Calu3 (cell line): ENCODE measurements around the gene TNF. TPM values are rescaled to one million over a fixed set of nuclear protein-coding genes. Genes with fewer than 3 reads are reported as not detected.

ENCODE experiments used
- BruUV-seq: library from RNA; stranded (reverse); fragments of 400-500 nt; replicated peaks from 2 replicates; lab custom pipeline; 2021; lab: Mats Ljungman, UMichigan
- CTCF ChIA-PET: fragments of 300-600 bp; sonication (Branson Sonifier 250); formaldehyde crosslinking; loops from one replicate; lab custom pipeline; 2022; ENCODE audit warnings: antibody characterized with exemption; lab: Charles Lee
- DNase-seq: peaks from one replicate; pipeline ENCODE4 v3.0.0; 2022
- H3K27ac Mint-ChIP-seq: one replicate; pipeline ENCODE4 v1.8.0; 2022; ENCODE audit warnings: mixed read lengths; ENCODE audit not compliant: unreplicated experiment
- H3K27me3 Mint-ChIP-seq: one replicate; pipeline ENCODE4 v1.8.0; 2022; ENCODE audit warnings: mixed read lengths; ENCODE audit not compliant: unreplicated experiment
- H3K36me3 Mint-ChIP-seq: one replicate; pipeline ENCODE4 v1.8.0; 2022; ENCODE audit warnings: mild to moderate bottlenecking, moderate library complexity, mixed read lengths; ENCODE audit not compliant: insufficient read depth, unreplicated experiment
- H3K4me1 Mint-ChIP-seq: one replicate; pipeline ENCODE4 v1.8.0; 2022; ENCODE audit warnings: mild to moderate bottlenecking, low read depth, mixed read lengths; ENCODE audit not compliant: unreplicated experiment
- H3K4me3 Mint-ChIP-seq: one replicate; pipeline ENCODE4 v1.8.0; 2022; ENCODE audit warnings: mild to moderate bottlenecking, low read depth, moderate library complexity, mixed read lengths; ENCODE audit not compliant: unreplicated experiment
- H3K9me3 Mint-ChIP-seq: one replicate; pipeline ENCODE4 v1.8.0; 2022; ENCODE audit warnings: low read depth, mixed read lengths; ENCODE audit not compliant: unreplicated experiment
- intact Hi-C: fragments of 100-400 bp; cut with micrococcal nuclease; formaldehyde crosslinking; loops from one replicate; pipeline ENCODE4 v1.10.0; 2022; ENCODE audit not compliant: unreplicated experiment
- total RNA-seq: library from RNA; stranded (reverse); gene quantifications from 2 replicates; pipeline ENCODE4 v1.2.3, GENCODE V29; 2022
- TF ChIP-seq, protein P1 (sequence below): fragments of 200-600 bp; IDR thresholded peaks from one replicate; pipeline ENCODE4 v1.8.0; 2022; ENCODE audit warnings: antibody characterized with exemption; ENCODE audit not compliant: unreplicated experiment

The TNF gene
- total RNA-seq, 1 experiment from 2014 or later: 0.68 TPM

DNA sequence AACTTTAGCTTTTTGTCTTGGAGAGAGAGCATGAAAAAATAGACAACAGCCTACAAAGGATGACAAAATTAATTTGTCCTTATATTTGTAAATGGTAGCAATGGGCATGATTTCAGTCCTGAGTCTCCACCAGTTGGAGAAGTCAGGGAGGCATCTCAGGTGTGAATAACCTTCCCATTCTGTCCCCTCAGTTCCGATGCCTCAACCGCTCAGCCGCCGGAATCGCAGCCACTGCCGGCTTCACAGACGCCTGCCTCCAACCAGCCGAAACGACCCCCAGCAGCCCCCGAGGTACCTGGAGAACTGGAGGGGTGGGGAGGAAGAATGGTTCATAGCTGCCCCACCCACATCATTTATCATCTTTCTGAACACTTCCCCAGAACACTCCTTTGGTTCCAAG is 48.7 kb downstream of the TNF start:
- DNase-seq: no peak
- CTCF ChIA-PET: interaction anchor here (0.6 to 1.5 kb wide), 2 partner anchors 15 to 31 kb away, joined by 3 to 6 read pairs; partner anchors contain the start of gene APOM
- H3K4me1 Mint-ChIP-seq: peaks cover 21% of the 10 kb centered on the region
- H3K9me3 Mint-ChIP-seq: no peaks in the 10 kb centered on the region
- intact Hi-C loops: no loop called here
- TF ChIP-seq, protein P1, sequence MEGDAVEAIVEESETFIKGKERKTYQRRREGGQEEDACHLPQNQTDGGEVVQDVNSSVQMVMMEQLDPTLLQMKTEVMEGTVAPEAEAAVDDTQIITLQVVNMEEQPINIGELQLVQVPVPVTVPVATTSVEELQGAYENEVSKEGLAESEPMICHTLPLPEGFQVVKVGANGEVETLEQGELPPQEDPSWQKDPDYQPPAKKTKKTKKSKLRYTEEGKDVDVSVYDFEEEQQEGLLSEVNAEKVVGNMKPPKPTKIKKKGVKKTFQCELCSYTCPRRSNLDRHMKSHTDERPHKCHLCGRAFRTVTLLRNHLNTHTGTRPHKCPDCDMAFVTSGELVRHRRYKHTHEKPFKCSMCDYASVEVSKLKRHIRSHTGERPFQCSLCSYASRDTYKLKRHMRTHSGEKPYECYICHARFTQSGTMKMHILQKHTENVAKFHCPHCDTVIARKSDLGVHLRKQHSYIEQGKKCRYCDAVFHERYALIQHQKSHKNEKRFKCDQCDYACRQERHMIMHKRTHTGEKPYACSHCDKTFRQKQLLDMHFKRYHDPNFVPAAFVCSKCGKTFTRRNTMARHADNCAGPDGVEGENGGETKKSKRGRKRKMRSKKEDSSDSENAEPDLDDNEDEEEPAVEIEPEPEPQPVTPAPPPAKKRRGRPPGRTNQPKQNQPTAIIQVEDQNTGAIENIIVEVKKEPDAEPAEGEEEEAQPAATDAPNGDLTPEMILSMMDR: no peak
- H3K27ac Mint-ChIP-seq: no peak overlapping the region
- H3K36me3 Mint-ChIP-seq: peaks cover 94% of the 10 kb centered on the region
- H3K4me3 Mint-ChIP-seq: no peak overlapping the region
- no peaks in the 10 kb centered on the region for H3K27me3 Mint-ChIP-seq
- no TSS peak for BruUV-seq

DNA sequence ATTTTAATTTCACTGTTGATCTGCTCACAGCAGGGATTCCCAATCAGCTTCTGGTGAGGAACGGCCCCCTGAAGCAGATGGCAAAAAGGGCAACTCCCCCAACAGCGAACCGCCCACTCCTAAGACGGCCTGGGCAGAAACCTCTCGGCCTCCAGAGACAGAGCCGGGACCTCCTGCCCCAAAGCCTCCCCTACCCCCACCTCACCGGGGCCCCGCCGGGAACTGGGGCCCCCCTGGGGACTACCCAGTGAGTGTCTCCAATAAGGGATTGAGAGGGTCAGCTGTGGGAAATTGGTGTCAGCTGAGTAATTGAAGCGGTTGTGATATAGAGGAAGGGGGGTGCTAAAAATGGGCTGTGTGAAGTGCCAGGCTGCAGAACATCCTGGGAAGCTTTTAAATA is 51.6 kb downstream of the TNF start:
- no TSS peak for BruUV-seq

DNA sequence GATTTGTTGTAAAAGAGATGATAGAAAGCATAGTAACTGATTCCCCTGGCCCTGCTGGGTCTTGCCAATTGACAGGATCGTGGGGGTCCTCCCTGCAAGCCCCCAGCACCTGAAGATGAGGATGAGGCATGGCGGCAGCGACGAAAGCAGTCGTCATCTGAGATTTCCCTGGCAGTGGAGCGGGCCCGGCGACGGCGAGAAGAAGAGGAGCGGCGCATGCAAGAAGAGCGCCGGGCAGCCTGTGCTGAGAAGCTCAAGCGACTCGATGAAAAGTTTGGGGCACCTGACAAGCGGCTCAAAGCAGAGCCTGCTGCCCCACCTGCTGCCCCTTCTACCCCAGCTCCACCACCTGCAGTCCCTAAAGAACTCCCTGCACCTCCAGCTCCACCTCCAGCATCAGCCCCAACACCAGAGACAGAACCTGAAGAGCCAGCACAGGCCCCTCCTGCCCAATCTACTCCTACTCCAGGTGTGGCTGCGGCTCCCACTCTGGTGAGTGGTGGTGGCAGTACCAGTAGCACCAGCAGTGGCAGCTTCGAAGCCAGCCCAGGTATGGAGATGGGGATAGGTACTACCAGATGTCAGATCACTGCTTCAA is 52.4 kb downstream of the TNF start:
- no peaks in the 10 kb centered on the region for H3K9me3 Mint-ChIP-seq
- TF ChIP-seq, protein P1: no peak
- peaks cover 9% of the 10 kb centered on the region for H3K4me1 Mint-ChIP-seq
- intact Hi-C loops: no loop called here
- no peak for DNase-seq
- peaks cover 100% of the 10 kb centered on the region for H3K36me3 Mint-ChIP-seq
- H3K4me3 Mint-ChIP-seq: no peak overlapping the region
- CTCF ChIA-PET: no interaction called here
- H3K27me3 Mint-ChIP-seq: no peaks in the 10 kb centered on the region
- H3K27ac Mint-ChIP-seq: no peak overlapping the region
- BruUV-seq: no TSS peak

More for the DNA sequence above, 51.6 kb downstream of the TNF start:
- Mint-ChIP-seq H3K27me3 (no peaks in the 10 kb centered on the region), H3K9me3 (no peaks in the 10 kb centered on the region), H3K27ac (peak overlapping the region; percentile 3), H3K4me3 (no peak overlapping the region), H3K36me3 (peaks cover 100% of the 10 kb centered on the region), H3K4me1 (peaks cover 17% of the 10 kb centered on the region)
- no peak for DNase-seq
- CTCF ChIA-PET: interaction anchor here (0.7 to 1.2 kb wide), 2 partner anchors 25 to 112 kb away, joined by 3 read pairs; partner anchors contain the start of gene BAG6
- intact Hi-C loops: no loop called here
- TF ChIP-seq, protein P1: no peak

Other genes starting within 250 kb of the TNF start
- 1,078 and 2,594 TPM in 2 replicates for gene HLA-B, start 218.4 kb upstream of the TNF start, total RNA-seq
- 70.2 and 77.1 TPM in 2 replicates for gene MICA, start 172.0 kb upstream of the TNF start, total RNA-seq
- gene MICB, start 77.4 kb upstream of the TNF start, total RNA-seq: 59.3 and 64.3 TPM in 2 replicates
- gene MCCD1, start 46.6 kb upstream of the TNF start, total RNA-seq: not detected in 2 replicates
- gene DDX39B, start 33.6 kb upstream of the TNF start, total RNA-seq: 631 and 646 TPM in 2 replicates
- gene ATP6V1G2, start 29.0 kb upstream of the TNF start, total RNA-seq: 1.0 and 1.5 TPM in 2 replicates
- gene NFKBIL1, start 28.0 kb upstream of the TNF start, total RNA-seq: 33.5 and 34.0 TPM in 2 replicates
- gene LTA, start 3.3 kb upstream of the TNF start, total RNA-seq: not detected in 2 replicates
- 0.44 and 1.4 TPM in 2 replicates for gene LTB, start 6.9 kb downstream of the TNF start, total RNA-seq
- 0.94 TPM in 1 of 2 replicates, not detected in the other for gene LST1, start 10.7 kb downstream of the TNF start, total RNA-seq
- gene NCR3, start 17.4 kb downstream of the TNF start, total RNA-seq: not detected in 2 replicates
- gene AIF1, start 39.7 kb downstream of the TNF start, total RNA-seq: not detected in 2 replicates
- gene PRRC2A, start 45.1 kb downstream of the TNF start, total RNA-seq: 473 and 509 TPM in 2 replicates
- gene BAG6, start 77.1 kb downstream of the TNF start, total RNA-seq: 617 and 663 TPM in 2 replicates
- 2.6 and 3.6 TPM in 2 replicates for gene APOM, start 80.3 kb downstream of the TNF start, total RNA-seq
- gene C6orf47, start 85.2 kb downstream of the TNF start, total RNA-seq: 40.3 and 42.9 TPM in 2 replicates
- gene GPANK1, start 89.4 kb downstream of the TNF start, total RNA-seq: 32.2 and 35.6 TPM in 2 replicates
- gene CSNK2B, start 90.5 kb downstream of the TNF start, total RNA-seq: 337 and 357 TPM in 2 replicates
- 44.6 and 45.1 TPM in 2 replicates for gene LY6G5B, start 94.4 kb downstream of the TNF start, total RNA-seq
- gene LY6G5C, start 105.5 kb downstream of the TNF start, total RNA-seq: 4.9 and 5.4 TPM in 2 replicates
- 89.9 and 99.1 TPM in 2 replicates for gene ABHD16A, start 127.8 kb downstream of the TNF start, total RNA-seq
- not detected in 2 replicates for gene LY6G6F, start 131.3 kb downstream of the TNF start, total RNA-seq
- not detected in 2 replicates for gene LY6G6D, start 139.8 kb downstream of the TNF start, total RNA-seq
- 1.0 TPM in 1 of 2 replicates, not detected in the other for gene LY6G6C, start 146.2 kb downstream of the TNF start, total RNA-seq
- gene MPIG6B, start 147.8 kb downstream of the TNF start, total RNA-seq: not detected in 2 replicates
- 81.4 and 89.6 TPM in 2 replicates for gene DDAH2, start 153.7 kb downstream of the TNF start, total RNA-seq
- gene CLIC1, start 161.0 kb downstream of the TNF start, total RNA-seq: 943 and 1,109 TPM in 2 replicates
- gene MSH5, start 164.4 kb downstream of the TNF start, total RNA-seq: 156 and 176 TPM in 2 replicates
- 26.6 and 30.3 TPM in 2 replicates for gene SAPCD1, start 187.1 kb downstream of the TNF start, total RNA-seq
- 22.1 and 37.6 TPM in 2 replicates for gene VWA7, start 201.8 kb downstream of the TNF start, total RNA-seq
- gene VARS1, start 220.2 kb downstream of the TNF start, total RNA-seq: 316 and 331 TPM in 2 replicates
- gene LSM2, start 231.4 kb downstream of the TNF start, total RNA-seq: 126 and 144 TPM in 2 replicates
- 4.2 and 4.3 TPM in 2 replicates for gene HSPA1L, start 239.7 kb downstream of the TNF start, total RNA-seq
- 1,238 and 1,263 TPM in 2 replicates for gene HSPA1A, start 240.0 kb downstream of the TNF start, total RNA-seq